Measurements from ENCODE around the gene ADRB1. TPM values are rescaled to one million over a fixed set of nuclear protein-coding genes. Genes with fewer than 3 reads are reported as not detected.

The ADRB1 gene
- polyA plus RNA-seq: 0.91 and 2.9 TPM in 2 replicates

DNA sequence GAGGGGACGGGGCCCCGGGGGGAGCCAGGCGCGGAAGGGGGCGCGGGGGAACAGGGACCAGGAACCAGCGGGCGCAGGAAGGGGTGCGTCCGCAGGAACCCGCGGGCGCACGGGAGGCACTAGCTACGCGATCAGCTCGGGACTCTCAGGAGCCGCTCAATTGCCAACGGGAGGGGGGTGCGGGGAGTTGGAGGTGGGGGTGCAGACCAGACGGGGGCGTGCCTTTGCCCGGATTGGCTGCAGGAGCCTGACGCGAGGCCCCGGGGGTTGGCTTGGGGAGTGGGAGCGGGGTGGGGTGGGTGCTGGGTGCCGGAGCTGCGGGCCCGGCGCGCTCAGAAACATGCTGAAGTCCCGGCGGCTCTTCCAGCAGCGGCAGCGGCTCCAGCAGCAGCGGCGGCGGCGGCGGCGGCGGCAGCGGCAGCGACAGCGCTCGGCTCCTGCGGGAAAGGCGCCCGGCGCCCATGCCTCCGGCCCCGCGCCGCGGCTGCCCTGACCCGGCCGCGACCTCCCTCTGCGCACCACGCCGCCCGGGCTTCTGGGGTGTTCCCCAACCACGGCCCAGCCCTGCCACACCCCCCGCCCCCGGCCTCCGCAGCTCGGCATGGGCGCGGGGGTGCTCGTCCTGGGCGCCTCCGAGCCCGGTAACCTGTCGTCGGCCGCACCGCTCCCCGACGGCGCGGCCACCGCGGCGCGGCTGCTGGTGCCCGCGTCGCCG, at the start of gene ADRB1:
Gene ADRB1, plus strand, starts transcription at position 335 of the 715 bp plus-strand sequence. Its CDS starts 267 bp downstream, at position 602.

Other genes starting within 250 kb of the ADRB1 start
- 3.6 and 7.2 TPM in 2 replicates for gene DCLRE1A, start 189.8 kb upstream of the ADRB1 start, polyA plus RNA-seq
- gene NHLRC2, start 189.2 kb upstream of the ADRB1 start, polyA plus RNA-seq: 4.7 and 5.8 TPM in 2 replicates
- 21.7 and 34.6 TPM in 2 replicates for gene CCDC186, start 130.3 kb downstream of the ADRB1 start, polyA plus RNA-seq
- 3.0 and 4.3 TPM in 2 replicates for gene TDRD1, start 135.5 kb downstream of the ADRB1 start, polyA plus RNA-seq
- gene VWA2, start 195.4 kb downstream of the ADRB1 start, polyA plus RNA-seq: not detected in 2 replicates

All from Purkinje cell (primary cell).